GM18909 (cell line): Measurements from ENCODE around the gene PTCD2.

Experiments used
- ATAC-seq: cut with Tn5 transposase; IDR thresholded peaks from one replicate; pipeline ENCODE4 v1.9.1; 2021; ENCODE audit warnings: mild to moderate bottlenecking; ENCODE audit not compliant: unreplicated experiment, poor library complexity

The PTCD2 gene

GRCh38 chr5:72319976-72320752 is at the start of gene PTCD2, which contains the start of gene MRPS27:
Gene PTCD2 (plus strand): TSS chr5:72320373. CDS start chr5:72320383, 10 bp downstream.
Gene MRPS27 (minus strand): TSS chr5:72320240. CDS start chr5:72320221, 19 bp downstream.
- ATAC-seq, result peak; percentile 99

GRCh38 chr5:72271702-72272101 is 48.5 kb upstream of the PTCD2 start:
- ATAC-seq, result no peak

- no peak for ATAC-seq
Measured at GRCh38 chr5:72272398-72272797, 47.8 kb upstream of the PTCD2 start.

- no peak for ATAC-seq
Measured at GRCh38 chr5:72273547-72273946, 46.6 kb upstream of the PTCD2 start.

- ATAC-seq, result no peak
Measured at GRCh38 chr5:72276219-72276752, 43.9 kb upstream of the PTCD2 start.

- ATAC-seq, result no peak
Measured at GRCh38 chr5:72280581-72281069, 39.5 kb upstream of the PTCD2 start.

GRCh38 chr5:72281430-72281763 is 38.8 kb upstream of the PTCD2 start:
- no peak for ATAC-seq

GRCh38 chr5:72281764-72282499 is 38.2 kb upstream of the PTCD2 start:
- no peak for ATAC-seq

GRCh38 chr5:72282878-72283277 is 37.3 kb upstream of the PTCD2 start:
- ATAC-seq, result no peak

- ATAC-seq, result no peak
Measured at GRCh38 chr5:72283358-72283757, 36.8 kb upstream of the PTCD2 start.

GRCh38 chr5:72284559-72285423 is 35.4 kb upstream of the PTCD2 start:
- no peak for ATAC-seq

GRCh38 chr5:72285424-72285821 is 34.8 kb upstream of the PTCD2 start:
- no peak for ATAC-seq

- ATAC-seq, result no peak
Measured at GRCh38 chr5:72286798-72287197, 33.4 kb upstream of the PTCD2 start.

GRCh38 chr5:72288924-72289323 is 31.2 kb upstream of the PTCD2 start:
- no peak for ATAC-seq

GRCh38 chr5:72290356-72291133 is 29.6 kb upstream of the PTCD2 start:
- no peak for ATAC-seq

GRCh38 chr5:72291601-72292000 is 28.6 kb upstream of the PTCD2 start:
- ATAC-seq, result no peak

- ATAC-seq, result no peak
Measured at GRCh38 chr5:72292411-72292810, 27.8 kb upstream of the PTCD2 start.

GRCh38 chr5:72293495-72294055 is 26.6 kb upstream of the PTCD2 start:
- no peak for ATAC-seq

GRCh38 chr5:72294473-72294872 is 25.7 kb upstream of the PTCD2 start:
- ATAC-seq, result no peak
